Activated CD4-positive, alpha-beta T cell treated with anti-CD3 and anti-CD28 coated beads, Interleukin-2, amount 50 U/mL, for 48 hours (primary cell): ENCODE results near the gene CDK9.

ENCODE experiments used
- DNase-seq, 2 experiments: peaks; one replicate each; pipeline ENCODE4 v3.0.0-alpha.2; 2020

The CDK9 gene

GRCh38 chr9:127805620-127806019 is 19.8 kb downstream of the CDK9 start:
- peak; percentile 51 to 60 for DNase-seq

GRCh38 chr9:127806871-127807270 is 21.0 kb downstream of the CDK9 start:
- no peak for DNase-seq

GRCh38 chr9:127808347-127809001 is 22.6 kb downstream of the CDK9 start:
- DNase-seq: no peak

DNA sequence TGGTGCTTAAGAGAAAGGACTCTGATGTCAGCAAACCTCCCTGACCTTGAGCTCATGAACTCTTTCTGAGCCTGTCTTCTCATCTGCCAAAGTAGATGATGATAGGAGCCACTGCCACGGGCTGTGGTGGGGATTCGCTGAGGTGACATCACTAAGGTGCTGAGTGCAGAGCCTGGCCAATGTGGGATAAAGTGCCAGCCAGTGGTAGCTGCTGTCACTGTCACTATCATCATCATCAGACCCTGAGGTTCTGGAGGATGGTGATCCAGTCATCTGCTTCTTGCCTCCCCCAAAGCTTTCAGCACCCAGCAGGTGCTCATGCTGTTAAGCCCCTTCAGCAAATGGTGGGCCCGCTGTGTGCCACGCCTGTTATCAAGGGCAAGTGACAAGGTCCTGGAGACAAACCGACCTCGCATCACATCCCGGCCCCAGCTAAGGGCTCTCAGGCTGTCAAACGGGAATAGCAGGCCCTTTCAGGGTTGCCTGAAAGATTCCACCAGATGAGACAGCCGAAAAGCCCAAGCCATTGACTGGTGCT is 23.2 kb downstream of the CDK9 start:
- DNase-seq: no peak

DNA sequence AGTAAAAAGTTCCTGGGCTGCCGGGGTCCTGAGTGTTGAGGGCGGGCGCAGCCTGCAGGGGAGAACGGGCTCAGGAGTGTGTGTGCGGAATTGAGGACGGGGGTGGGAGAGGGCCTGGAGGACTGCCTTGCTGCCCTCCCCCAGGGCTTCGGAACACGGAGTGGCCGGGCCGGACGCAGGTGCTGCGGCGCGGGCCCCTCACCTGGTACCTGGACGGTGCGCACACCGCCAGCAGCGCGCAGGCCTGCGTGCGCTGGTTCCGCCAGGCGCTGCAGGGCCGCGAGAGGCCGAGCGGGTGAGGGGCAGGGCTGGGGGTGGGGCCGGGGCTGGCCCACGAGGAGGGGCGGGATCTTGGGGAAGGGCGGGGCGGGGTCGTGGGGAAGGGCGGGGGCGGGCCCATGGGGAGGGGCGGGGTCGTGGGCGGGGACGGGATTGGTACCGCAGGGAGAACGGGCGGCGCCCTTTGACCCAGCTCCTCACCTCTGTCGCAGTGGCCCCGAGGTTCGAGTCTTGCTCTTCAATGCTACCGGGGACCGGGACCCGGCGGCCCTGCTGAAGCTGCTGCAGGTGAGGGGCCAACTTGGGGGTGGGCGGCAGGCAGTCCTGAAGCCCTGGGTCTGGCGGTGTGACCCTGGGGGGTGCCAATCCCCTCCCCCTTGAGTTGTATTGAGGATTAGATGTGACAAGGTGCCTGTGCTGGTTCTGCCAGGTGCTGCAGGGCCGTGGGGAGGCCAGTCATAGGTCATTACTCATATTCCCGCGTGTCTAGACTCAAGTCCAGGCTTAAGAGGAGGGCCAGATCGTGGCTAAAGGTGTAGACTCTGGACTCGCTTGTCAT is 23.9 kb downstream of the CDK9 start:
- DNase-seq: no peak

DNA sequence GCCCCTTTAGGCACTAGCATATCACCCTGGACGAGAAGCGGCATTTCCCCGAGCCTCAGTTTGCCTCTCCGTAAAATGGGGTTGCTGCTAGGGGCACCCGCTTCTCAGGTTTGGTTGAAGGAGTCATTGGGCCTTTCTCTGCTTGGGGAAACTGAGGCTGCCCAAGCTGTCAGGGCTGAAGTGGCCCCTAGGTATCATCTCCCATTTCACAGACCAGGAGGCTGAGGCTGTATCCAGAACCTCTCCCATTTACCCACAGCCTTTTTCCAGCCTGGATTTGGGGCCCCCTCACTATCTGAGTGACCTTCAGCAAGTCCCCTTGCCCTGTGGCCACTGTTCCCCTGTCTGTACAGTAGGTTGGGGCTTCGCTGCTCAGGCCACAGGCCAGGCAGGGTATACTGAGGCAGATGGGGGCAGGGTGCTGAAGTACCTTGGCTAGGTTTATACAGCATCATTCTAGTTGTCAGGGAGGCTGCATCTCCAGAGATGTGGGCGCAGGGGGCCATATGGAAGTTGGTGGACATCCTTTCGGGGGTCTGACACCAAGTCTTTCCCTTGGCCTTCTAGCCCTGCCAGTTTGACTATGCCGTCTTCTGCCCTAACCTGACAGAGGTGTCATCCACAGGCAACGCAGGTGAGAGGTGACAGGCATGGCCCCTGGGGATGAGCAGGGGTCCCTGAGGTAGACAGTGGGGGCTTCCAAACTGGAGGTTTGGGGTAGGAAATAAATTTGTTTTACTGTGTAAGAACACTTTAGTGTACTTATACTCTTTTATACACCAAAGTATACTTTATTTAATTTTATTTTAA is 24.7 kb downstream of the CDK9 start:
- no peak for DNase-seq

DNA sequence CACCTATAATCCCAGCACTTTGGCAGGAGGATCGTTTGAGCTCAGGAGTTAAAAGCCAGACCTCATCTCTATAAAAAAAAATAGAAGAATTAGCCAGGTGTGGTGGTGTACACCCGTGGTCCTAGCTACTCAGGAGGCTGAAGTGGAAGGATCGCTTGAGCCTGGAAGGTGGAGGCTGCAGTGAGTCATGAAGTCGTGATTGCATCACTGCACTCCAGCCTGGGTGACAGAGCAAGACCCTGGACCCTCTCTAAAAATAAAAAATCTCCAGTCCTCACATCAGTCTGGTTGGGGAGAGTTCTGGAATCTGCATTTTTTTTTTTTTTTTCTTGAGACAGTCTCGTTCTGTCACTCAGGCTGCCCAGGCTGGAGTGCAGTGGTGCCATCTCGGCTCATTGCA is 26.2 kb downstream of the CDK9 start:
- no peak for DNase-seq

DNA sequence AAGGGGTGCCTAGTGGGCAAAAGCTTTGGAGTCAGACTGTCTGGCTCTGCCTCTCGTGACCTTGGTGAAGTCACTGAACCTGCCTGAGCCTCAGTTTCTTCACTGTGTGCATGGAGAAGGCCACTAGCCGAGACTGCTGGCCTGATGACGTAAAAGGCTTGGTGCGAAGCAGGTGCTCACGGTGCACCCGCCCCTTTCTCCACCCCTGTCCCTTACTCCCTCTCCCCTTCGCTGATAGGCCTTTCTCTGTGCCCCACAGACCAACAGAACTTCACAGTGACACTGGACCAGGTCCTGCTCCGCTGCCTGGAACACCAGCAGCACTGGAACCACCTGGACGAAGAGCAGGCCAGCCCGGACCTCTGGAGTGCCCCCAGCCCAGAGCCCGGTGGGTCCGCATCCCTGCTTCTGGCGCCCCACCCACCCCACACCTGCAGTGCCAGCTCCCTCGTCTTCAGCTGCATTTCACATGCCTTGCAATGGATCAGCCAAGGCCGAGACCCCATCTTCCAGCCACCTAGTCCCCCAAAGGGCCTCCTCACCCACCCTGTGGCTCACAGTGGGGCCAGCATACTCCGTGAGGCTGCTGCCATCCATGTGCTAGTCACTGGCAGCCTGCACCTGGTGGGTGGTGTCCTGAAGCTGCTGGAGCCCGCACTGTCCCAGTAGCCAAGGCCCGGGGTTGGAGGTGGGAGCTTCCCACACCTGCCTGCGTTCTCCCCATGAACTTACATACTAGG is 27.3 kb downstream of the CDK9 start:
- DNase-seq: no peak

DNA sequence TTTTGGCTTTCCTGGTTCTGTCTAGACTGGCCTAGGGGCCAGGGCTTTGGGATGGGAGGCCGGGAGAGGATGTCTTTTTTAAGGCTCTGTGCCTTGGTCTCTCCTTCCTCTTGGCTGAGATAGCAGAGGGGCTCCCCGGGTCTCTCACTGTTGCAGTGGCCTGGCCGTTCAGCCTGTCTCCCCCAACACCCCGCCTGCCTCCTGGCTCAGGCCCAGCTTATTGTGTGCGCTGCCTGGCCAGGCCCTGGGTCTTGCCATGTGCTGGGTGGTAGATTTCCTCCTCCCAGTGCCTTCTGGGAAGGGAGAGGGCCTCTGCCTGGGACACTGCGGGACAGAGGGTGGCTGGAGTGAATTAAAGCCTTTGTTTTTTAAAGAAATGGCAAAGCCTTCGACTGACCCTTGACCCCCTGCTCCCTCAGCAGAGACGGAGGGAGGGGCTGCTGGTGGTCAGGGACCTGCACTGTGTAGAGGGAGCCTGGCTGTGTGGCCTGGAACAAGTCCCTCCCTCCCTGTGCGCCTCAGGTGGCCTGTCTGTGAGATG is 27.9 kb downstream of the CDK9 start:
- no peak for DNase-seq

- no peak for DNase-seq
Observed at GRCh38 chr9:127814619-127815511, 29.0 kb downstream of the CDK9 start.

DNA sequence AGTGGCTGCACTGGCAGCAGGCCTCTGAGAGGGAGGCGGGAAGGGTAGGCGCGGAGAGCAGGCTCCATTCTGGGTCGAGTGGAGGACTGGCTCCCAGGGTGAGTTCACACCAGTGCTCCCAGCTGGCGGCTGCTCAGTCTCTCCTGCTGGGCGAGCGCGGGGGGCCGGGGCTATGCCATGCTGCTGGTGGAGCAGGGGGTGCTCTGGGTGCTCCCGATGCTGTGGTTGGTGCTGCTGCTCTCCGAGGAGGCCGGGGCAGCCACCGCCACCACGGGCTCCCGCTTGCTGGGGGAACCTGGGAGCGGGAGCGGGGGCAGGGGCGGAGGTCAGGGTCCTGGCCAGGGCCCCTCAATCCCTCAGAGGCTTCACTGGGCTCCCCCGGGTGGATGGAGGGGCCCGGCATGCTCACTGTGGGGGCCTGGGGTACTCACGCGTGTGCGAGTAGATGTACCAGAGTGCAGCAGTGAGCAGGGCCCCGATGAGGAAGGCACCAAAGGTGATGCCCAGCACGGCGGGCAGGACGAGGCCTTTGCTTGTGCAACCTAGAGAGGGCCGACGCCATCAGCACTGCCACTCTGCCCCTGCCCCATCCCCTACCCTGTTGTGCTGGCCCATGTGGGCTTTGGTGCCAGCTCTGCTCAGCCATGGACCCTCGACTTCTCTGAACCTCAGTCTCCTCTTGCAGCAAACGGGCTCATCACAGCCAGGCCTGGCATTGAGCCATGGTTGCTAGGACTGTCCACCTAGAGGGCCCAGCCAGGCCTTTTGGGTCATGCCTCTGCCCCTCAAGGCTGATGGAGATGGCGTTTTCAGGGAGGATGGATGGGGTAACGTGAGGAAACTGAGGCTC is 29.9 kb downstream of the CDK9 start:
- no peak for DNase-seq

DNA sequence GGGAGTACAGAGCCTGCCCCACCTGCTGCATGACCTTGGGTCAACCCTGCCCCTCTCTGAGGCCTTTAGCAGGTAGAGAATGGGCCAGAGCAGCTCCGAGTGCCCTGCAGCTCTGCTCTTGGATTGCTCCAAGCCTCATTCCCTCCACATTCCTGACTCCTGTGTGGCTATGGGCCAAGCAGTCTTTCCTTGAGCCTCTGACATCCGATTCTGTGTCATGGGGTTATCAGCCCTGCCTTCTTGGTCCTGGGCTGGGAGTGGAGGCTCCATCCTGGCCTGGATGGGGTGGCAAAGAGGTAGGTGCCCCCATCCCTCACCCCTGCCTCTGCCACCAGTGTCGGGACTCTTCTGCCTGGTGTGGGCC is 30.5 kb downstream of the CDK9 start:
- no peak for DNase-seq

DNA sequence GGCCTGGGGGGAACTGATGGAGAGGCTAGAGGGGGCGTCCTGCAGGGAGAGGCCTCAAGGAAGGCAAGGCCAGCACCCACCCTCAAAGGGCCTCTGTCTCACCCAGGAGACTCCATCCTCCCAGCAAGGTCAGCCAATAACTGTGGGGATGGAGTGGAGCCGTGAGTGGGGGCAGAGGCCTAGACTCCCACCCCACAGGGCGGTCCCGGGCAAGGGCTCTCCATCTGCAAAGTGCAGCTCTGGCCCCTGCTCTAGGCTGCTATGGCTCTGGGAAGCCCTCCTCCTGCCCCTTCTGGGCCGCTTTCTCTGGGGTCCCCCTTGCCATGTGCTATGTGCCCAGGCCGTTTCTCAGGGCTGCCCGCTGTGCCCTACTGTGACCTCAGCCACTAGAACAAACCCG is 30.9 kb downstream of the CDK9 start:
- DNase-seq: no peak

DNA sequence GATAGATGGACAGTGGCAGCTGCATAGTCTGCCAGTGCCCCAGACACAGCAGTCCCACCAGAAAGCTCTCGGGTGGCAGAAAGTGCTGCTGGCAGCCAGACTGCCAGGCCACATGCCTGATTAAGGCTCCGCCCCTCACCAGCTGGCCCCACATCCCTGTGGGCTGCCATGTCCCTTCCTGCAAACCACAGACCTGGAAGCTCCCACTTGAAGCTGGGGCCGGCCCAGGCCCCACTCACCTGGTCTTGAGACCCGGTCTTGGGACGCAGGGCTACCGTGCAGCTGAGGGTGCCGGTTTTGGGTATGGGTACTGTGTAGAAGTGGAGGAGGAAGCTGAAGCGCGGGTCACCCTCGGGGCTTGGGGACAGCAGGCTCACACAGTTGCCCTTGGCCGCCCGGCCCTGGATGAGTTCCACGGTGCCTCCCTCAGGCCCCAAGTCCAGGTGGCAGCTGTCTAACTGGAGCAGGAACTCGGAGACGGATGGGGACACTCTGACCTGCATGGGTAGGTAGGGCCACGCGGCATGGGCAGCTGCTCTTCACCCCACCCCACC is 32.1 kb downstream of the CDK9 start:
- no peak for DNase-seq

GRCh38 chr9:127818574-127818973 is 32.7 kb downstream of the CDK9 start:
- no peak for DNase-seq

- DNase-seq: no peak
Observed at GRCh38 chr9:127822108-127822507, 36.3 kb downstream of the CDK9 start.

DNA sequence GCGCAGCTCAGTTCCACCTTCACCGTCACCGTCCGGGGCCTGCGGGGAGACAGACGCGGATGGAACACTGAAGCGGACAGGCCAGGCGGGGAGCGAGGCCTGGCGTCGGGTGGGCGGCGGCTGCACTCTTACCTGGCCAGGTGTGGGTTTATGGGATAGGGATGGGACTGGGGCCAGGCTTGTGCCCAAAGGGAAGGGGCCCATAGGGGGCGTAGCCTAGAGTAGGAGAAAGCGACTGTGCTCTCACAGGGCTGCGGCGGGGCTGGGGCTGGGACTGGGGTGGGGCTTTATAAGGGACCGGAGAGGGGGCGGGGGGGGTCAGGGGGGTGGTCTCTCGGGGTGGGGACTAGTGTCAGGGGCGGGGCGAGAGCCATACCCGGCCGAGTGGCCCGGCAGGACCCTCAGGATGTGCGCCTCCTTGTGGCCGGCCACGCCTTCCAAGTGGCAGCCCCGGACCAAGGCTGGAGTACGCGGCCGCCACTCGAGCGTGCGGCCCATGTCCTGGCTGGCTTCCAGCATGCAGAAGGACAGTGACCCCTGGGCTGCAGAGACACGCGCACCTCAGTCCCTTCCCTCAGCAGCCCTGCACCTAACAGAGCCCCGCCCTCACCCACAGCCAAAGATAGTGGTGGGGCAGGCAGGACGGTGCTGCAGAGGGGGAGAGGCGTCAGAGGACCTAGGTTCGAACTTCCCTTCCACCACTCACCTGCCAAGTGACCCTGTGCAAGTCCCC is 39.7 kb downstream of the CDK9 start:
- DNase-seq: no peak

GRCh38 chr9:127826253-127826913 is 40.5 kb downstream of the CDK9 start:
- no peak for DNase-seq
